Fibroblast of peridontal ligament (primary cell): ENCODE data around the gene MARK1.
A peak's percentile ranks its signal among the peaks of the same experiment; 100 is the strongest.

ENCODE experiments used
- DNase-seq: peaks from one replicate; pipeline ENCODE4 v3.0.0-alpha.2; 2010; ENCODE audit errors: extremely low read depth

MARK1 gene

DNA sequence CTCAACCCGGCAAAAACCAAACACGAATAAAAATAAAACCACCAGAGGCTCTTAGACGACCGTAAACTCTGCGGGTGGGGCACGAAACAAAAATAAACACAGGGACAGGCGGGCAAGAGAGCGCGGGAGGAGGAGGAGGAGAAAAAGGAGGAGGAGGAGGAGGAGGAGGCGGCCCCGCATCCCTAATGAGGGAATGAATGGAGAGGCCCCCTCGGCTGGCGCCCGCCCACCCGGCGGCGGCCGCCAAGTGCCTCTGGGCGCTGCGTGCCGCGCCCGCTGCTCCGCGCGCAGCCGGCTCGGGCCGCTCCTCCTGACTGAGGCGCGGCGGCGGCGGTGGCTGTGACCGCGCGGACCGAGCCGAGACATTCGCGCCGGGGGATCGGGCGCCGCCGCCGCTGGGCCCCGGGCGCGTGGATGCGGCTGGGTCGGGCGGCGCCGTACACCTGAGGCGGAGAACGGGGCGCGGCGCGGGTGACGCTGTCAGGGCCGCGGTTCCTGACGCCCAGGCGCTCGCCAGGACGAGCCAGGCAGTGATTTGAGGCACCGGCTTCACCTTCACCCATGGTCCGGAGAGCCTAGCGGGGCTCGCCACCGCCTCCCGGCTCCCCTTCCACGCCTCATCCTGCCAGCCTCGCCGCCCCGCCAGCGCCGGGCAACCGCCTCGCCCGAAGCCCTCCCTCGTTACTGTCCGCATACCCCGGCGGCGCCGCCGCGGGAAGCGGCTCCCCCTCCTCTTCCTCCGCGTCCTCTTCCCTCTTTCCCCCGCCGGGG lies at the start of gene MARK1:
Gene MARK1 (plus strand): TSS at position 229 of the 771 bp plus-strand sequence. CDS start 687 bp downstream, outside the sequence.
- peak; percentile 13 for DNase-seq

DNA sequence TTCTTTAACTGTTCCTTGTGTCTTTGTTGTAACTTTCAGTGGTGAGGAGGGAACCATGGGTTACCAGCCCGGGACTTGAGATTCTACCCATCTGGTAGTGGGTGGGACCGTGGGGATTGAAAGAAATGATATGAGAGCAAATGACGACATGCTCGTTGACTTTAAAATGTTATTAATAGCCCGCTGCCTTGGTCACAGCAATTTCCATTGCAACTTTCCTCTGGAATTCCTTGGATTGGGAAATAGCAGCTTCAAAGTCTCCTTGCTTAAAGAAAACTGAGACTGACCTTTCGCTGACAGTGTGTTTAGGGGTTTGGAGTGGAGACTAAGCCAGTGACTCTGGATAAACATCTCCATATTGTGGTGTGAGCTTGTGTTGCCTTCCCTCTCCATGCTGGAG lies 44.2 kb upstream of the MARK1 start:
- DNase-seq, result no peak

GRCh38 chr1:220484135-220484534 lies 43.8 kb upstream of the MARK1 start:
- DNase-seq, result no peak

DNA sequence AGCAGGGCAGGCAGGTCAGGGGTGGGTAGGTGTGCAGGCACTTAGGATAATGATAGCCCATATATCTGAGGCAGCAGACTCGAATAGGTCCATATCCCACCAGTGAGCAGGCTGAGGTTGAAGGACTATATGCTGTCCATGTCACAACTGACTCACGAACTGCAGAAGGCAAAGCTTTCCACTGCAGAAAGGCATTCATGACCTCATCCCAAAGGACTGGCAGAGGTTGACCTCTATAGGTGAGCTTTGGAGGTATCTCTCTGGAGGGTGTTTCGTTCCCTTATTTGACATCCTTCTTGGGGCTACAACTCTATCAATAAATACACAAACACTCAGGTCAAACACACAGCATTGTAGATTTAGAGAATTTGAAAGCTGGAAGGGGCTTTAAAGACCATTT lies 42.8 kb upstream of the MARK1 start:
- DNase-seq, result no peak

DNA sequence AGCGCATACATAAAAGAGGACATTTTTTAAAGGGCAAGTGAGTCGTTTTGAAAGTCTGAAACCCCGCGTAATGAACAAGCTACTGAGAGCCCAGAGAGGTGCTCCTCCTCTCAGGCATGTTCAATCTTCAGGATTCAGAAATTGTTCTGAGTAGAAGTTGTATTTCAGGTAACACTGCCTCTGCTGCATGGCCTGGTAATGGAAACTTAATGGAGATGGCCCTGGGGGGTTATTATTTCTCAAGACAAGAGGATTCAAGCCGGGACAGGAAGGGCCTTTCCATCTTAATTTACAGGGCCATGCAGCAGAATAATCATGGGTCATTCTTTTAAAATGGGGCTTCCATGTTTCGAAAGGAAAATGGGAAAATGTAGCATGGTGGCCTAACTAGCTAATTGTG lies 42.1 kb upstream of the MARK1 start:
- DNase-seq, result no peak

DNA sequence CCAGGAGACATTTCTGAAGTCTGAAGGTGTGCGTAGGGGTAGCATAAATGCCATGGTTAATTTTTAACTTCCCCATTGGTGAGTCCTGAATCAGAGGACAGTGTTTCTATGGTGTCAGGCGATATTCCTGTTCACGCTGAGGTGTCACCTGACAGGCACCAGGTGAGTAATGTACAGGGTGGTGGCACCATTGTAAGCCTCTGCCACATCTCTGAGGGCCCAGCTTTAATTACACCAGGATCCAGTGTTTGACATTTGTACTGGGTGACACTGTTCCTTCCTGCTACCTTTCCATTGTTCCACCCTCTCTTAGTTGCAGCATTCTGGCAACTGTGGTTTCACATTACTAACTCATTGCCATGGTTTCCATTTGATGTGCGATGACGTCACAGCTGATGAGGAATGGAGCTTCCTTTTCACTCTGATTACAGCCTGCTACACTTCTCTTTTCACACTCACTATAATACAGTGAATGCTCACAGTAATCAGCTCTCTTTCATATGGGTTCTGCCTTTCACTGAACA lies 40.6 kb upstream of the MARK1 start:
- peak; percentile 9 for DNase-seq

GRCh38 chr1:220491891-220492290 lies 36.0 kb upstream of the MARK1 start:
- DNase-seq, result no peak

DNA sequence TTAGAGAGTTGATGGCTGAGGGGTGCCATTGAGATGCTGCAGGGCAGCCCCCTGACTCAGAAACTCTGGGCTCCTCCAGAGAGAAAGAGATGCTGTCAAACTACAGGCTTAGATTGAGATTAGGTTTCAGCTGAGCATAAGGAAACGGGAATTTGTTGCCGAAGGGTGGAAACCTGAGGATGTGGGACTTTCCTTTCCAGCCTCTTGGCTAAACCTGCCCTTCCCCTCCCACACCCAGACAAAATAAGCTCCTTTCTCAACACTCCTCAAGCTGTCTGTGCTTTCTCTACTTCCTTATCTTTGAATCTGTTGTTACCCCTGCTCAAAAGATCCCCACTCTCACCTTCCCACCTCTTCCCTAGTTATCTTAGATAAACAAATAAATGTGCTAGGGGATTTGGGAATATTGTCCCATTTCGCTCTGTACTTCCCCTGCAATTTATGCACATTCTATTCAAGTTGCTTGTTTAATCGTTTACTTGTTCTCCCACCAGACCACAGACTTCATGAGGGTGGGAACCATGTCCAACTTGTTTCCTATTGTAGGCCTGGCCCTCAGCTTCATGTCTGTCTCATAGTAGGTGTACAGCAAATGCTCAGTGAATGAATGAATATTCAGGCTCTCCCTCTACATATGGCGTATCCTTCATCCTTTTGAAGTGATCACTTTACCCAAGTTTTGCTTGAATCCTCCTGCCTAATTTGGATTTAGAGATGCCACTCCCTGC lies 30.6 kb upstream of the MARK1 start:
- DNase-seq, result no peak

DNA sequence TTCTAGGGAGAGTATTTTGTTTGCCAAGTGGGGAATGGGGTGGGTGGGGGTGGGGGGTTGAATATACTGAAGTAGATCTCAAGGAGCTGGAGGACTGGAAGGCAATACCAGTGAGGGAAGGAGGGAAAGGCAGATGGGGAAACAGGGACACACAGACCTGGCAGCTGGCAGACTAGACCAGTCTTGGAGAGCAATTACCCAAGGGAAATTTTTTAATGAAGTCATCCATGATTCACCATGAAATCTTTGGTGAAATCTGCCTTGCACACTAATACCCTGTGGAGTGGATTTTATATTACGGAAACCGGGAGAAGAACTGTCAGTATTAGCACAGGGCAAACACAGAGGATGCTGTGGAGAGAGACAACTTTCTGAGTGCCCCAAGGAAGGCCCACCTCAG lies 29.7 kb upstream of the MARK1 start:
- DNase-seq, result peak; percentile 1

DNA sequence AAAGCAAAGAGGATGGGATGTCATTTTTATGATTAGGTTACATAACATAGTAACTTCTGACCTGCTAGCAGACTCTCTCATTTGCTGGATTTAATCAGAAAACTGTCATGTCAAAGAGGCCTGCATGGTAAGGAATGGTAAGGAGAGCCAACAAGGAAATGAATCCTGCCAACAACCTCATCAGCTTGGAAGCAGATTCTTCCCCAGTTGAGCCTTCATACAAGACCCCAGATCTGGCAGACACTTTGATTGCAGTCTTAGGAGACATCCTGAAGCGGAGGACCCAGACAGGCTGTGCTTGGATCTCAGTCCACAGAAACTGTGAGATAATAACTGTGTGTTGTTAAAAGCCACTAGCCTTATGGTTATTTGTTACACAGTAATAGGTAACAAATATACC lies 27.6 kb upstream of the MARK1 start:
- DNase-seq, result no peak

DNA sequence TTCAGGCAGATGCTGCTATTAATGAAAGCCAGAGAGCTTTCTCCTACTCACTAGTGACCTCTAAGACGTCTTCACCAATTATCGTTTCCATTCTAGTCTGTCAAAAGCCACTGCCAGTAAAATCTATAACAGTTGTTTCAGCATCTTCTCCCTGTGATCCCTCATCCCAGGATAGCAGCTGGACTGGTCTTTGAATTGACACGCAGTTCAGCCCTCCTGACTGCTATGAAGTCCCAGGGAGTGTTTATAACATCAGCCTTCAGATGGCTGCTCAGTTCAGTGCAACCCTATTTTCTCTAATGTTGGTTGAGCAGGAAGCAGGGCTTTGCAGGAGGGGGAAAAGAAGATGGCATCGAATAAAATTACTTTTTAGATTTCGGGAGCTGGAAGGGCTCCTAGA lies 23.6 kb upstream of the MARK1 start:
- DNase-seq, result no peak

GRCh38 chr1:220507085-220507484 lies 20.9 kb upstream of the MARK1 start:
- DNase-seq, result no peak

DNA sequence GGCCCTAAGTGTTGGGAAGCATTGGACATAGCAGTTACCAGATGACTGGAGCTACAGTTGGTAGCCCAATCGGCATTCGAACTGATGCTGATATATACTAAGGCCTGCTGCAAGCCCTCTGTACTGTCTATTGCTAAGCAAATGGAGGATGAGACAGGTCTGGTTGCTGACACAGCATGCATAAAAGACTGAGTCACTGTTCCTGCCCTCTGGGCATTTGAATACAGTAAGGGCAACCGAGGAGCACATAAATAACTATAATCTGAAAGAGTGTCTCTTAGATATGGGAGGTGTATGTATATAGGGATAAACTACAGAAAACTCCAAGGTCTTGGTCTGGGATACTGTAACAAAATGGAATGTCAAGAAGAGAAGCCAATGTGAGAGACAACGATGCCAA lies 16.8 kb upstream of the MARK1 start:
- no peak for DNase-seq

- DNase-seq, result no peak
Observed at GRCh38 chr1:220511785-220512184, 16.2 kb upstream of the MARK1 start.

DNA sequence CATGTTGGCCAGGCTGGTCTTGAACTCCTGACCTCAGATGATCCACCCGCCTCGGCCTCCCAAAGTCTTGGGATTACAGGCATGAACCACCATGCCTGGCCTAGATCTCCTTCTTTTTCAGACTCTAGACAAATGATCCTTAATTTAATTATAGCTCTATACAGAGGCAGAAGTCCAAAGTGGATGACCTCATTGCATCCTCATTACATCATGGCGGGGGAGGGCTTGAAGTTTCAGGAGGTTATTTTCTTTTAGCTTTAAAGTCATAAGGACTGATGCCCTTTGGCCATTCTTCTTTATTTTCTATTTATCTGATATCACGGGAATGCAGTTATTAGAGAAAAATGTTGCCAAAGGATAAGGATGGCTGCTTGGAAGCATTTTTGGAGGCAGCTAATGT lies 14.1 kb upstream of the MARK1 start:
- no peak for DNase-seq

- DNase-seq, result no peak
Observed at GRCh38 chr1:220514256-220514655, 13.7 kb upstream of the MARK1 start.

DNA sequence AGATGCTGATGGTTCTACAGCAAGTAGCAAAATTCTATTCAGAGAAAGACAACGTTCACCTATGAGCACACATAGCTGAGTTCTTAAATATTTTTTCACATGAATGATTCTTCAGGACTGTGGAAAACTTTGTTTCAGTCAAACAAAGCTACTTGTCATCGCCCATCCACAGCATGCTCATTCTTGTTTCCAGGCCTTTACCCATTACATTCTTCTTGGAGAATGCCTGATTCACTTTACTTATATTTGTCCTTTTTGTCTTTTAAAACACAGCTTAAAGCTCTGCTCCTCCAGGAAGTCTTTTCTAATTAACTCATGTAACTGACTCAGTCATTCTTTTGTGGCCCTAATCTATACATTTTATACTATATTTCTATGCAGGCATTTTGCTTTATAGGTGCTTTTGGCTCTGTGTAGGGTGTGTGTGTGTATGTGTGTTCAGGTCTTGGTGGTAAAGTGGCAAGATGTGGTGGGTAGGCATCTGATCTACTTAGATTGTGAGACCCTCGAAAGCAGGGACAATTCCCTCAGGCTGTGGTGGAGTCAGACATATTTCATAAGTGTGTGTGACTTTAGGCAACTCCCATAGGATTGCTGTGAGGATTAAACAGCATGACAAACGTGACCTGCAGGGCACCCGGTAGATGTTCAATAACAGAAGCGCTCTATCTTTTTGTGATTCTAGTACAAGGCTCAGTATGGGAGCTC lies 11.8 kb upstream of the MARK1 start:
- no peak for DNase-seq

DNA sequence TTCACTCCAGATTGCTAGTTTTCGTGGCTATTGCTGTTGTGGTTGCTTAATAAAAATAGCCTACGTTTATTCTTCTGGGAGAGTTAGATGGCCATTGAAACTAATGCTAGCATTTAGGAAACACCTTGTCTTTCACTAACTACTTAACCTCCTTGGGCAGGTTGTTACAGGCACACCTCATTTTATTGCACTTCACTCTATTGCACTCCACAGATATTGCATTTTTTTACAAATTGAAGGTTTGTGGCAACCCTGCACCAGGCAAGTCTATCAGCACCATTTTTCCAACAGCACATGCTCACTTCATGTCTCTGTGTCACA lies 11.3 kb upstream of the MARK1 start:
- DNase-seq, result no peak

DNA sequence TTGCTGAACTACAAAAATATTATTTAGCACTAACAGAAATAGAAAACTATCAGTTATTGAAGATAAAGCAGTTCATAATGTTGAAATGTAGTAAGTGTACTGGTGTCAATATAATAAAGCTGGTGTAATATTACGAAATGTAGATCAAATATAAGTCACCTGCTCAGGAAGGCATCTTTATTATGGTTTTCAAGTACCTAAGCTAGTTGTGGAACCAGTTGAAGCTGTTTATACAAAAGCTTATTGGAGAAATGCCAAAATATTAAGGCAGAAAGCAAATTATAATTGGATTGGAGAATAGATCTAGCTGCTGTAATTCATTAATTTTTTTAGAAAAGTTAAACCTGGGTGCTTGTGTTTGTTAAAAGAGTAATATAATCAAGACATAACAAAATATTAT lies 6.2 kb upstream of the MARK1 start:
- DNase-seq, result no peak

DNA sequence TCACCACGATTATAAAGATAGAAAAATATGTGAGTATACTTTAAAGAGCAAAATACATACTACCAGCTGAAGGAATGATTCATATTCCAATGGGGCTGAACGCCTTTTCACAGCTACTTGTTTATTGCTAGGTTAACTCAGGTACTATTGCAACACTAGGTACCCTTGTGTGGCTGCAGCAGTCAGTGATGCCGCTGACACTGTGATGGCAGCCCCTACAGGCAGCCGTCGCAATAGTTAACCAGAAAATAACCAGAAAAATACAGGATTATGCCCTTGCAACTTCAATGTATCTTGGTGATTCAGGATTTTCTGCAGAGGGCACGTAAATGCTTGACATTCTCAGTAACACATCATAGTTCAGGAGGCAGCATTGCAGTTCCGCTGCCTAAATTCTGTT lies 1.6 kb upstream of the MARK1 start:
- no peak for DNase-seq

DNA sequence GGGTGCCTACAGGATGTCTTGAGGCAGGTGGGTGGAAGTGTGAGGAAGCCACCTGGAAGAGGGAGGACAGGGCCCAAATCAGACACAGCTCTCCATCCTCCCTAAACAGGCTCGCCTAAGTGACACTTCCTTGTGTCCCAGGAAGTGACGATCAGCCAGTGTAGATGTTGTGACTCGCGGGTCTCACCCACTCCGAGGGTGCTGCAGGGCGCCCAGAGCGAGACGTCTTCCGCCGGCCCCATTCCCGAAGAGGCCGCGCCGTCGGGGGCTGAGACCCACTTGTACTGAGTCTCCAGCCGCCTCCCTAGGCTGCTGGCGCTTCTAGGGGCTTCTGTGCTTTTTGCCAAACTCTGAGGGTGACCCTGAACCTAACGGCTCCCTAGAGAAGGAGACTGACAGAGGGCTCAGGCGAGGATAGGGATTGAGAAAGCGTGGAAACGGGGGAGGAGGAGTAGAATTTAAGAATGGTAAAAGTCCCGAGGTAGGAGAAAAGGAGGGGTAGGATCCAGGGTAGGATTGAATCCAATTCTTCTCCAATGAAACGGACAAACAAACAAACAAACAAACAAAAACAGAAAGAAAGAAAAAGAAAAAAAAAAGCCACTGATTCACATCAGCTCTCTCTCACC lies 543 bp upstream of the MARK1 start:
- DNase-seq, result no peak
